GM18498 (cell line): ENCODE measurements around the gene SNCAIP.
"Not testable (repeated sequence)": the region's sequence is repeated elsewhere in the genome, so short reads cannot be mapped to it uniquely, and the experiment has no call there.

Experiments used
- ATAC-seq: cut with Tn5 transposase; IDR thresholded peaks from one replicate; pipeline ENCODE4 v1.9.1; 2021; ENCODE audit warnings: mild to moderate bottlenecking, moderate library complexity; ENCODE audit not compliant: unreplicated experiment

The SNCAIP gene

GRCh38 chr5:122314036-122314435 is 2.0 kb downstream of the SNCAIP start:
- no peak for ATAC-seq

- no peak for ATAC-seq
Measured at GRCh38 chr5:122315521-122315920, 3.5 kb downstream of the SNCAIP start.

DNA sequence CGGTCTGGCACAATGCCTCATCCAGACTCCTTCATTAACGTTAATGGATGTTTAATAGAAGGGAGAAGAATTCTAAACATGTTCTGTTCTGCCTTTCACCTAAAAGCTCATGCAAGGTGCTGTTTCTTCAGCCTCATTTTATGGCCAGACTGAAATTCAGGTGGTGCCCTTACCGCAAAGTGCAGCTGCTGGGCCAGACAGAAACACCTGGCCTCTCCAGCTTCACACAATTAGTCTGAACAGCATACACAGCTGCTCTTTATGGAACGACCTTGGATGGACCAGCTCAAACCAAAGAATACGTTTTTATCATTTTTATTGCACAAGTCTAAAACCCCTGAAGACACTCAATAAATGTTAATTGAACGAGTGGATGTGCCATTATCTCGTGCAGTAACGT is 4.6 kb downstream of the SNCAIP start:
- ATAC-seq = no peak

DNA sequence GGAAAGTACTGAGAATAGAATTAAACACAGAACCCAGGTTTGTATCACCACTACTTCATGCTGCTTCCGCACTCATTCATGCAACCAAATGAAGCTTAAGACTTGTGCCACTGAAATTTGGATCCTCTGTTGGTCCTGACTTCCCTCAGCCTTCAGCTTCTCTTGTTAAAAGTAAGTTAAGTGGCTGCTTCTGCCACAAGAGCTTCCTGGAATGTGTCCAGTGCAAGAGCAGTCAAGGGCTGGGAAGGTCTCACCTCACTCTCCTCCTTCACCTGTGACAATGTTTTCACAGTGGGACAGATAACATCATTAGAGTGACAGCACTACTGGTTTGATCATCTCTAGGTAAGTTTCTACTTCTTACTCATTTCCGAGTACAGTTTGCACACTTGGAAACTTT is 7.9 kb downstream of the SNCAIP start:
- no peak for ATAC-seq

- no peak for ATAC-seq
Measured at GRCh38 chr5:122321921-122322320, 9.9 kb downstream of the SNCAIP start.

- no peak for ATAC-seq
Measured at GRCh38 chr5:122322801-122323548, 10.9 kb downstream of the SNCAIP start.

DNA sequence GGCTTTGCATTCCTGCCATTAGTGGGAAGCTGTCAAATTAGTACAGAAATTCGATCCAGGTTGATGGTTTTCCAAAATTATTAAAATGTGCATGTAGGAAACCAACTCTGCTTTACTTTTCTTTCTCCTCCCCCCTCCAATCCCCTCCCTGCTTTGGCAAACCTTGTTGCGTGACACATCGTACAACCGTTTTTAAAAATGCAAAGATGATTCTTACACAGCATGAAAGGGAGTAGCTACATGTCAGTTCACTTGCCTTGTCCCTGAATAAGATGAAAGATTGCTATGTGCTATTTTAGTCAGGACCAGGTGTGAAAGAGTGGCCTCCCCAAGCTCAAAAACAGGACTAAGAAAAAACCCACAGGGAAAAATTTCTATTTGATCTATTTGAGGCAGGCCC is 11.7 kb downstream of the SNCAIP start:
- ATAC-seq = no peak

DNA sequence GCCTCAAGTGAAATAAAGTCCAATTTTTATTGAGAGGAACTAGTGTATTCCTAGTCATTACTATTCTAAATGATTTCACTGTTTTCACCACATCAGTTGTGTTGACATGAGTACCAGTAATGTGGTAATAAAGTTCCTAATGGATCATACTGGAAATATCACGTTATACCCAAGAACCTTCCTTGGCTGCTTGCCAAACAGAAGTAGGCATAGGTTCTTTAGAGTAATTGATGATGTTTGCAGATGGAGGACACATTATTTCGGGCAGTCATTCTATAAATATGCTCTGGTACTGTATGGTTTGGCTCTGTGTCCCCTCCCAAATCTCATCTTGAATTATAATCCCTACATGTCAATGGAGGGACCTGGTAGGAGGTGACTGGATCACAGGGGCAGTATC is 15.1 kb downstream of the SNCAIP start:
- ATAC-seq = no peak

DNA sequence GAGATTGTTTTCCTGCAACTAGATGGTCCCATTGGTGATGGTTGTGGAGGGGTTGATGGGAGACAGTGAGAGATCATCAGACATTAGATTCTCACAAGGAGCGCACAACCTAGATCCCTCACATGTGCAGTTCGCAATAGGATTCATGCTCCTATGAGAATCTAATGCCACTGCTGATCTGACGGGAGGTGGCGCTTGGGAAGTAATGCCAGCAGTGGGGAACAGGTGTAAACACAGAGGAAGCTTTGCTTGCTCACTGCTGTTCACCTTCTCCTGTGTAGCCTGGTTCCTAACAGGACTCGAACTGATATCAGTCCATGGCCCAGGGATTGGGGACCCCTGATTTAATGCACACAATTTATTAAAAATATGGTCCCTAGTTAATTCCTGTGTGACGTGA is 18.8 kb downstream of the SNCAIP start:
- no peak for ATAC-seq

DNA sequence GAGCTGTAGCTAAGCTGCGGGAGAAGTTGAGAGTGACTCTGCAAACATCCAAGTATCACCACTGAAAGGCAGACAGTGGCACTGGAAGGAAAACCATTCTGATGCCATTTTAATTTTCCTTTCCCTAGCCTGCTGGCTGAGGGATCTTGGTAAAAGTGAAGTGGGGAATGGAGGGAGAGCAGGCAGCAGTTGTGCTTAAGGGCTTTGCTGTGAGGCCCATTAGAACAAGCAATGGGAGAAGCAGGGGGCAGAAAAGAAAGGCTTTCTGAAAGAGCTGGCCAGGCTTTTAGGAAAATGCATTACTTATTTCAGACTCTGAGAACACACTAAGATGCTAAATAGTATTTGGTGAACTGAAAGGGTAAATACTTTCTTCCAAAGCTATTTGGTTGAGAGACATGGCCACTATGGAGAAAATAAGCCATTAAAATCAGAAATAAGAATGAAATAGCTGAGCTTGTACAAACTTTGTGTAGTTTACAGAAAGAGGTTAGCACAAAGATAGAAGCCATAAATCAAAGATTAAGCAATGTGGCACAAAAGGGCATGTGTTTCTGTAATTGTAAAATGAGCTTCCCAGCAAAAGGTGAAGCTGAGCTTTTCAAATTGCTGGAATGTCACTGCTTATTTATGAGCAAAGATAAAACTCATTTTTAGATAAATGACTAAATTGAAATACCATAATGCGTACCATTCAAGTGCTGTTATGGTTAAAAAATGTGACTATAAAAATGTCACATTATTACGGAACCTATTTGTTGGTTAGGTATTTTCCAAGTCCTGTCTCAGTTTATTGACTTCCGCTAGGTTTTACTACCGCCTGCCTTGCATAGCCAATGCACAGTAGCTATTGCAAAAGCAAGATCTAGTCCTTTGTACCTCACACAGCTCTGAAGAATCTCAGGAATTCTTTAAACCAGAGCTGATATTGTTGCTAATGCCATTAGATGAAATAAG is 20.8 kb downstream of the SNCAIP start:
- no peak for ATAC-seq

DNA sequence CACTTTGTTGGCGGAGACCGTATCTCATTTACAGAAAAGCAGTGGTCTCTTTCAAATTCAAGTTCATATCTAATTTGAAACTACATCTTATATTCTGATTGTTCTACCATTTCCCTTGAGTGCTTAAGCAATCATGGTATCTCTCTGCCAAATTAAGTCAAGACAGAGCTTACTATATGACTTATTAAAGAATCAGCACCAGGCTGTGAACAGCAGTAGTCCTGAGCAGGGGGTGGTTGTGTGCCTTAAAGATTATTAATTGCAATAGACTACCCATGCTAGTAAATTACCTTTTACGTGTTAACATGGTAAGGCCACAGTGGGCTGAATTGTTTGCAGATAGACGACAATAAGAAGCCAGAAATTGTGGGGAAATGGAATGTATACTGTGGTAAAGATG is 21.5 kb downstream of the SNCAIP start:
- ATAC-seq = no peak

DNA sequence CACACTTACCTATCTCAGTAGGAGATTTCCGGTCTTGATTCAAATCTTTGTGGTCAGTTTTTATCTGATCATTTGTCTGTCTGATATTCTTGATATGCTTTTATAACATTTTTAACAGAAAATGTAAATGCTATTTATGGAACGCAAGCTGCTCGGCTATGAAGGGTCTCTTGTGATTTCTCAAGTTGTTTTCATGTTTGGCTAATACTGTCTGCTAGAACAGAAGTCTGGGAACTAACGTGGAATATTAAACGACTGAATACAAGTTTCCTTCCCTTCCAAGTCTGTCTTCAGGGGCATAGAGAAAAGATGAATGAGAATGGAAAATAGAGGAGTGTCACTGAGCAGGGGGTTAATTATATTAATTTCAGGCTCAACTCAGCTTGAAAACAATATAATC is 27.6 kb downstream of the SNCAIP start:
- ATAC-seq = no peak

DNA sequence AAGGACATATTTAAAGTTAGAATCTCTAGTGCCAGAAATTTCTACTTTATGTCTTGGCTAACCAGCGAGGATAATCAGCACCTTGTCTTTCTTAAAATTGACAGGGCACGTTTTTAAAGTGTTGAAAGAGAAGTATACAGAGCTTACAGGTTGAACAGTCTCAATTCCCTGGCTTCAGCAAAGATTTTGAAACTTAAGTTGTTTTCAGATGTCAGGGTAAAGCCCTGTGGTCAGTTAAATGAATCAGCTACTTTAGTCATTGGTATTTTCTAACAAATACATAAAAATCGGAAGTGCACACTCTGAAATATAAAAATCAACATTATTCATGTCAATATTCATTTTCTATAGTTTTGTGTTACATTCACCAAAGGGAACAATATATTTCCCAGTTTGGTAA is 29.1 kb downstream of the SNCAIP start:
- no peak for ATAC-seq

- ATAC-seq = no peak
Measured at GRCh38 chr5:122342256-122342655, 30.2 kb downstream of the SNCAIP start.

GRCh38 chr5:122346897-122347581 is 35.0 kb downstream of the SNCAIP start:
- ATAC-seq = no peak

- ATAC-seq = no peak
Measured at GRCh38 chr5:122350496-122350895, 38.5 kb downstream of the SNCAIP start.

GRCh38 chr5:122351416-122352157 is 39.5 kb downstream of the SNCAIP start:
- ATAC-seq = no peak

DNA sequence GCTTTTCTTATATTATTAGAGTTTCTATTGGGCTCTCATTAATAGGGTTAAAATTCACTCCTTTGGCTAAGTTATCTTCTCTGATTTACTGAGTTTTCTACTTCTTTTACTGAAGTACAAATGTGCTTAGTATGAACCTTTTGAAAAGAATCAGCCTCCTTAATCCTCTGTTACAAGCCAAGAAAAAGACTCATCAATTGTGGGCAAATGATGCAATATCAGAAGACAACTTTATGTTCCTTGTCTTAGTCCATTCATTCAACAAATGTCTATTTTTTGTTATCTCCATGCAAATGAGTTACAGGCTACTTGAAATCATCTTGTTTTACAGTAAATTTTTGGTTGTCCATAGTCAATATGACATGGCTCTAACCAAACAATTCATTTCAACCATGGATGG is 40.3 kb downstream of the SNCAIP start:
- ATAC-seq = no peak

DNA sequence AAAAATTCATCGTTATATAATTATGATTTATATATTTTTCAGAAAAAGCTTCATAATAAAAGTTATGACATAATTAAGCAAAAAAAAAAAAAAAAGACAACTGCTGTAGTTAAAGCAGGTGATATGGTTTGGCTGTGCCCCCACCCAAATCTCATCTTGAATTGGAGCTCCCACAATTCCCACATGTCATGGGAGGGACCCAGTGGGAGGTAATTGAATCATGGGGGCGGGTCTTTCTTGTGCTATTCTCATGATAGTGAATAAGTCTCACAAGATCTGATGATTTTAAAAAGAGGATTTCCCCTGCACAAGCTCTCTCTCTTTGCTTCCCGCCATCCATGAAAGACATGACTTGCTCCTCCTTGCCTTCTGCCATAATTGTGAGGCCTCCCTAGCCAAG is 41.3 kb downstream of the SNCAIP start:
- not testable (repeated sequence) for ATAC-seq

DNA sequence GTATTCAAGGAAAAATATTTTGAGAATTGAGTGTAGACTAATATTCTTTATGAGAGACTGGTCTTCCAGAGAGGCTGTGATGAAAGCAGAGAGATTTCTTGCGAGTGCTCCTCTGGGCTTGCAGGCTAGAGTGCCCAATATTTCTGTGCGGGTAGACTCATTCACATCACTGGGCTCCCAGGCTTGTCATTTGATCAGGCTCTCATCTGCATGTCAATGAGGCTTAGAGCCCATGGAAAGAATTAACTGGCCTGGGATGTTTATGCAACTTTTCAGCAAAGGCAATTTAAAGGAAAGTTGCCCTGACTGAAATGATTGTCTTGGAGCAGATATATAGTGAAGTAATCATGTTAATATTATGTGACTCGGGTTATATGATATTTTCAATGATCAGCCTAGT is 42.3 kb downstream of the SNCAIP start:
- no peak for ATAC-seq

- ATAC-seq = no peak
Measured at GRCh38 chr5:122355324-122355723, 43.3 kb downstream of the SNCAIP start.
